ENCODE results near the gene PHF1. TPM values are rescaled to one million over a fixed set of nuclear protein-coding genes. Genes with fewer than 3 reads are reported as not detected.
A peak's percentile ranks its signal among the peaks of the same experiment; 100 is the strongest.

Gene PHF1
- total and polyA plus RNA-seq, 2 of the 13 experiments (the other 11 are each of a cell fraction or from before 2014, with no cell fraction given), result 25.4 to 61.9 TPM

GRCh38 chr6:33391922-33392594, 18.8 kb upstream of the PHF1 start (continued):
- TF ChIP-seq BCLAF1 (IDR thresholded peaks at IDR 0.05), result no peak
- no peak for TF ChIP-seq XBP1 (CRISPR knock-in tag; IDR thresholded peaks at IDR 0.05)
- TF ChIP-seq POGK (CRISPR knock-in tag; conservative IDR thresholded peaks at IDR 0.05), result no peak; the same call in 1 of the 2 replicates
- TF ChIP-seq ZIK1 (CRISPR knock-in tag; IDR thresholded peaks at IDR 0.05; ENCODE audit: borderline replicate concordance, low read depth), result 0 out of 2 replicates have a peak, but pooled peaks have one; percentile 18
- peak; percentile 21; the same call in 1 of the 2 replicates for TF ChIP-seq TMF1 (CRISPR knock-in tag; IDR thresholded peaks at IDR 0.05; ENCODE audit: low read depth)
- TF ChIP-seq NFKBIZ (CRISPR knock-in tag; IDR thresholded peaks at IDR 0.05), result no peak
- no peak for TF ChIP-seq ZNF253 (CRISPR knock-in tag; IDR thresholded peaks at IDR 0.05; ENCODE audit: borderline replicate concordance)
- peak; percentile 23; the same call in 1 of the 2 replicates for TF ChIP-seq REL (CRISPR knock-in tag; conservative IDR thresholded peaks at IDR 0.05)
- TF ChIP-seq KIAA2018 (CRISPR knock-in tag; IDR thresholded peaks at IDR 0.05; ENCODE audit: borderline replicate concordance), result no peak
- TF ChIP-seq, protein P1, sequence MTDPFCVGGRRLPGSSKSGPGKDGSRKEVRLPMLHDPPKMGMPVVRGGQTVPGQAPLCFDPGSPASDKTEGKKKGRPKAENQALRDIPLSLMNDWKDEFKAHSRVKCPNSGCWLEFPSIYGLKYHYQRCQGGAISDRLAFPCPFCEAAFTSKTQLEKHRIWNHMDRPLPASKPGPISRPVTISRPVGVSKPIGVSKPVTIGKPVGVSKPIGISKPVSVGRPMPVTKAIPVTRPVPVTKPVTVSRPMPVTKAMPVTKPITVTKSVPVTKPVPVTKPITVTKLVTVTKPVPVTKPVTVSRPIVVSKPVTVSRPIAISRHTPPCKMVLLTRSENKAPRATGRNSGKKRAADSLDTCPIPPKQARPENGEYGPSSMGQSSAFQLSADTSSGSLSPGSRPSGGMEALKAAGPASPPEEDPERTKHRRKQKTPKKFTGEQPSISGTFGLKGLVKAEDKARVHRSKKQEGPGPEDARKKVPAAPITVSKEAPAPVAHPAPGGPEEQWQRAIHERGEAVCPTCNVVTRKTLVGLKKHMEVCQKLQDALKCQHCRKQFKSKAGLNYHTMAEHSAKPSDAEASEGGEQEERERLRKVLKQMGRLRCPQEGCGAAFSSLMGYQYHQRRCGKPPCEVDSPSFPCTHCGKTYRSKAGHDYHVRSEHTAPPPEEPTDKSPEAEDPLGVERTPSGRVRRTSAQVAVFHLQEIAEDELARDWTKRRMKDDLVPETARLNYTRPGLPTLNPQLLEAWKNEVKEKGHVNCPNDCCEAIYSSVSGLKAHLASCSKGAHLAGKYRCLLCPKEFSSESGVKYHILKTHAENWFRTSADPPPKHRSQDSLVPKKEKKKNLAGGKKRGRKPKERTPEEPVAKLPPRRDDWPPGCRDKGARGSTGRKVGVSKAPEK (CRISPR knock-in tag; IDR thresholded peaks at IDR 0.05; ENCODE audit: borderline replicate concordance), result no peak
- TF ChIP-seq ELF3 (CRISPR knock-in tag; IDR thresholded peaks at IDR 0.05), result no peak
- TF ChIP-seq ZNF83 (CRISPR knock-in tag; IDR thresholded peaks at IDR 0.05; ENCODE audit: borderline replicate concordance), result peak; percentile 57; the same call in 1 of the 2 replicates
